Body of pancreas (tissue), 4 donors: Measurements from ENCODE around the gene HS3ST4.

ENCODE experiments used
- CTCF ChIP-seq, 7 experiments: fragments of 450-650 bp in 4 of 7; fragments of 200-600 bp in 3 of 7; sonication (generic) in 3 of 7; IDR thresholded peaks; one replicate each; pipeline ENCODE4 v1.5.1; 2016 to 2019; ENCODE audit warnings: antibody characterized with exemption in 7 of 7
- POLR2A ChIP-seq, 3 donors: fragments of 450-650 bp; IDR thresholded peaks; one replicate each; pipeline ENCODE4 v1.6.1; 2016; ENCODE audit warnings: antibody characterized with exemption in 3 of 3, mild to moderate bottlenecking in 2 of 3

GRCh38 chr16:25854141-25854540 lies 162.4 kb downstream of the HS3ST4 start:
- no peak for TF ChIP-seq CTCF (IDR thresholded peaks at IDR 0.05)
- no peak for TF ChIP-seq POLR2A (IDR thresholded peaks at IDR 0.05)
